Stomach (tissue), 9 donors: Measurements from ENCODE around the gene POLD4. TPM values are rescaled to one million over a fixed set of nuclear protein-coding genes. Genes with fewer than 3 reads are reported as not detected.

Experiments used
- DNase-seq, 2 donors: peaks; one replicate each; pipeline versions ENCODE4 v3.0.0 to v3.0.0-alpha.2; 2013 to 2019
- H3K27ac ChIP-seq, 5 donors: fragments of 200-600 bp in 4 of 5; sonication (generic) in 4 of 5; one replicate each; pipeline ENCODE4 v1.5.1; 2013 to 2019; ENCODE audit warnings: mild to moderate bottlenecking in 1 of 5, moderate library complexity in 1 of 5
- H3K27me3 ChIP-seq, 3 donors: fragments of 200-600 bp; sonication (generic); one replicate each; pipeline ENCODE4 v1.5.1; 2017 to 2019; ENCODE audit warnings: mixed run types in 1 of 3
- H3K36me3 ChIP-seq, 4 donors: fragments of 200-600 bp; sonication (generic); 1 replicate in 3 of 4; 2 replicates in 1 of 4; pipeline ENCODE4 v1.5.1; 2016 to 2019
- H3K4me1 ChIP-seq, 4 donors: fragments of 200-600 bp; sonication (generic); one replicate each; pipeline ENCODE4 v1.5.1; 2016 to 2019
- H3K4me3 ChIP-seq, 4 donors: fragments of 200-600 bp; sonication (generic) in 3 of 4; one replicate each; pipeline ENCODE4 v1.5.1; 2016 to 2019; ENCODE audit warnings: mild to moderate bottlenecking in 1 of 4
- H3K9me3 ChIP-seq, 4 donors: fragments of 200-600 bp; sonication (generic); one replicate each; pipeline ENCODE4 v1.5.1; 2016 to 2019
- CTCF ChIP-seq, 7 experiments: fragments of 450-650 bp in 4 of 7; fragments of 200-600 bp in 3 of 7; sonication (generic) in 3 of 7; IDR thresholded peaks; one replicate each; pipeline ENCODE4 v1.5.1; 2016 to 2019; ENCODE audit warnings: antibody characterized with exemption in 7 of 7, control low read depth in 2 of 7, mild to moderate bottlenecking in 1 of 7
- EP300 ChIP-seq: sonication (generic); formaldehyde crosslinking; IDR thresholded peaks from one replicate; pipeline ENCODE4 v1.6.1; 2017; ENCODE audit warnings: antibody characterized with exemption
- POLR2A ChIP-seq, 4 donors: fragments of 450-650 bp; IDR thresholded peaks; one replicate each; pipeline ENCODE4 v1.6.1; 2016; ENCODE audit warnings: antibody characterized with exemption in 4 of 4, control low read depth in 2 of 4, mild to moderate bottlenecking in 1 of 4, moderate library complexity in 1 of 4
- POLR2AphosphoS5 ChIP-seq, 3 donors: sonication (generic); formaldehyde crosslinking; IDR thresholded peaks; one replicate each; pipeline ENCODE4 v1.6.1; 2016; ENCODE audit warnings: antibody characterized with exemption in 3 of 3
- WGBS, 5 donors: extraction: QIAGEN DNeasy Blood & Tissue Kit in 3 of 5; methylation state at CpG; one replicate each; pipeline versions ENCODE4 v1.1.5 to v1.1.7; 2013 to 2018; 5-methylcytosine and 5-hydroxymethylcytosine counted together
- intact Hi-C: fragments of 100-400 bp; cut with DNase I; formaldehyde crosslinking; loops from one replicate; pipeline ENCODE4 v1.15.1; 2023; ENCODE audit warnings: low total_unique reads
- polyA plus RNA-seq, 3 donors: library from polyadenylated mRNA; stranded (reverse); fragments of 200-250 nt; gene quantifications; one replicate each; pipeline ENCODE4 v1.2.3, GENCODE V29; 2013
- total RNA-seq, 5 donors: library from RNA; depleted of rRNA; stranded (reverse); fragments of >200 nt; gene quantifications; one replicate each; pipeline versions ENCODE4 v1.1.0 to v1.2.3, GENCODE V29; 2014 to 2016
- donor health status: healthy with polysubstance abuse.
- donor health status: Bipolar disorder and iron deficiency.
- donor health status: healthy.

Gene POLD4
- total and polyA plus RNA-seq, 8 donors: 13.8 to 316 (median 109) TPM

GRCh38 chr11:67378544-67378943 is 25.2 kb upstream of the POLD4 start:
- Histone ChIP-seq H3K4me3 (no peak overlapping the region), H3K27ac (no peak overlapping the region), H3K4me1 (peaks cover 22 to 58% (median 29%) of the 10 kb centered on the region in 4 donors), H3K36me3 (no peaks in the 10 kb centered on the region), H3K9me3 (no peaks in the 10 kb centered on the region), H3K27me3 (peaks cover 0 to 3% (median 0%) of the 10 kb centered on the region in 3 donors)
- intact Hi-C loops: no loop called here
- DNase-seq: no peak
- 88 to 100% (median 96%) methylated on average over 2 to 4 of the region's 4 CpGs for WGBS, 5 donors
- TF ChIP-seq POLR2AphosphoS5 (IDR thresholded peaks at IDR 0.05) (no peak), POLR2A (IDR thresholded peaks at IDR 0.05) (no peak), EP300 (no peak), CTCF (IDR thresholded peaks at IDR 0.05) (no peak)

- intact Hi-C loops: no loop called here
Observed at GRCh38 chr11:67376873-67377808, 23.8 kb upstream of the POLD4 start.

GRCh38 chr11:67376063-67376820 is 22.9 kb upstream of the POLD4 start:
- no peak for DNase-seq
- Histone ChIP-seq H3K27ac (peak overlapping the region in 1 of 5 donors; percentile 13), H3K4me3 (no peak overlapping the region), H3K9me3 (no peaks in the 10 kb centered on the region), H3K4me1 (peaks cover 29 to 56% (median 38%) of the 10 kb centered on the region in 4 donors), H3K36me3 (no peaks in the 10 kb centered on the region), H3K27me3 (no peaks in the 10 kb centered on the region)
- 81 to 85% (median 82%) methylated on average over 6 to 7 of the region's 7 CpGs for WGBS, 5 donors
- TF ChIP-seq POLR2A (IDR thresholded peaks at IDR 0.05): no peak
- no peak for TF ChIP-seq POLR2AphosphoS5 (IDR thresholded peaks at IDR 0.05)
- TF ChIP-seq CTCF (IDR thresholded peaks at IDR 0.05): no peak
- no peak for TF ChIP-seq EP300
- intact Hi-C loops: no loop called here

More at GRCh38 chr11:67376873-67377808, 23.8 kb upstream of the POLD4 start:
- no peak overlapping the region for H3K4me3 ChIP-seq
- DNase-seq: peak in 1 of 2 donors; percentile 19
- H3K9me3 ChIP-seq: no peaks in the 10 kb centered on the region
- no peak overlapping the region for H3K27ac ChIP-seq
- H3K27me3 ChIP-seq: no peaks in the 10 kb centered on the region
- no peaks in the 10 kb centered on the region for H3K36me3 ChIP-seq
- TF ChIP-seq POLR2A (IDR thresholded peaks at IDR 0.05) (no peak), CTCF (IDR thresholded peaks at IDR 0.05) (no peak), POLR2AphosphoS5 (IDR thresholded peaks at IDR 0.05) (no peak), EP300 (no peak)
- H3K4me1 ChIP-seq: peaks cover 21 to 55% (median 32%) of the 10 kb centered on the region in 4 donors
- 83 to 96% (median 87%) methylated on average over 4 to 6 of the region's 6 CpGs for WGBS, 5 donors

- peak in 1 of 2 donors; percentile 24 for DNase-seq
- Histone ChIP-seq H3K4me3 (no peak overlapping the region), H3K27ac (peak overlapping the region in 3 of 5 donors; percentile 13 to 98 (median 33)), H3K36me3 (no peaks in the 10 kb centered on the region), H3K4me1 (peaks cover 36 to 56% (median 46%) of the 10 kb centered on the region in 4 donors), H3K27me3 (no peaks in the 10 kb centered on the region), H3K9me3 (no peaks in the 10 kb centered on the region)
- TF ChIP-seq EP300 (no peak), POLR2AphosphoS5 (IDR thresholded peaks at IDR 0.05) (no peak), CTCF (IDR thresholded peaks at IDR 0.05) (no peak), POLR2A (IDR thresholded peaks at IDR 0.05) (no peak)
- WGBS, 5 donors: 60 to 75% (median 68%) methylated on average over 15 of the region's 15 CpGs
- intact Hi-C loops: no loop called here
Observed at GRCh38 chr11:67375320-67376055, 22.1 kb upstream of the POLD4 start.
